ENCODE measurements around the gene ANAPC1. TPM values are rescaled to one million over a fixed set of nuclear protein-coding genes. Genes with fewer than 3 reads are reported as not detected.

ANAPC1 gene
- total and polyA plus RNA-seq, 4 donors: 3.5 to 36.9 (median 19.4) TPM

- TF ChIP-seq GABPA (IDR thresholded peaks at IDR 0.05 in 1 of 2, conservative IDR thresholded peaks at IDR 0.05 in 1 of 2) (peak in 1 of 2 donors; percentile 29), ATF3 (IDR thresholded peaks at IDR 0.05) (peak; percentile 68), HNF4A (conservative IDR thresholded peaks at IDR 0.05) (peak; percentile 88 to 92)
These were observed 48.9 kb upstream of the ANAPC1 start (continued) for GRCh38 chr2:111932841-111933291.

- Histone ChIP-seq H3K9ac (ENCODE audit: low read depth in 1 of 2, low read length in 2 of 2) (peak overlapping the region in 1 of 2 donors; percentile 3), H3K9me3 (ENCODE audit: control insufficient read depth in 4 of 4, low read length in 3 of 4) (no peaks in the 10 kb centered on the region), H3K4me3 (ENCODE audit: low read depth in 1 of 3, low read length in 3 of 3) (no peak overlapping the region), H3K36me3 (ENCODE audit: control insufficient read depth in 4 of 4, insufficient read depth in 3 of 4, low read depth in 1 of 4, low read length in 3 of 4) (peaks cover 0 to 2% (median 0%) of the 10 kb centered on the region in 4 donors), H3K27me3 (ENCODE audit: control insufficient read depth in 4 of 4, insufficient read depth in 4 of 4, low read length in 3 of 4) (no peaks in the 10 kb centered on the region), H3K4me1 (ENCODE audit: control insufficient read depth in 4 of 4, insufficient read depth in 4 of 4, low read length in 3 of 4) (peaks cover 8 to 62% (median 48%) of the 10 kb centered on the region in 4 donors), H3K27ac (ENCODE audit: low read depth in 1 of 2, low read length in 2 of 2) (peak overlapping the region; percentile 55 to 85)
- DNase-seq (ENCODE audit: low spot score): no peak
- TF ChIP-seq JUND (IDR thresholded peaks at IDR 0.05) (peak in 1 of 2 donors; percentile 53), GABPA (IDR thresholded peaks at IDR 0.05 in 1 of 2, conservative IDR thresholded peaks at IDR 0.05 in 1 of 2) (no peak), RAD21 (IDR thresholded peaks at IDR 0.05) (no peak), RXRA (IDR thresholded peaks at IDR 0.05) (peak; percentile 9 to 66), FOXA1 (IDR thresholded peaks at IDR 0.05) (no peak), NR2F2 (IDR thresholded peaks at IDR 0.05) (no peak), CTCF (IDR thresholded peaks at IDR 0.05; ENCODE audit: low read depth, low read length, missing input control) (no peak), ZBTB33 (IDR thresholded peaks at IDR 0.05) (no peak), ATF3 (IDR thresholded peaks at IDR 0.05) (no peak), EGR1 (IDR thresholded peaks at IDR 0.05; ENCODE audit: low read depth in 2 of 2) (no peak), SP1 (IDR thresholded peaks at IDR 0.05) (no peak), HNF4A (conservative IDR thresholded peaks at IDR 0.05) (peak in 1 of 2 donors; percentile 32), MAX (IDR thresholded peaks at IDR 0.05) (peak; percentile 24), REST (IDR thresholded peaks at IDR 0.05) (no peak), HNF4G (IDR thresholded peaks at IDR 0.05) (no peak), YY1 (IDR thresholded peaks at IDR 0.05) (peak; percentile 44), TAF1 (conservative IDR thresholded peaks at IDR 0.05) (no peak), FOXA2 (IDR thresholded peaks at IDR 0.05) (no peak)
- 28% methylated on average over 2 of the region's 2 CpGs for WGBS
These were observed 46.9 kb upstream of the ANAPC1 start for GRCh38 chr2:111930875-111931274.

Data from liver (tissue), 9 donors.